DMS 273 (cell line): ENCODE data around the gene SLC30A7.
"Not testable (repeated sequence)": the region's sequence is repeated elsewhere in the genome, so short reads cannot be mapped to it uniquely, and the experiment has no call there.

ENCODE experiments used
- DNase-seq: peaks from one replicate; lab custom pipeline; 2025; ENCODE audit not compliant: unreplicated experiment; lab: John Stamatoyannopoulos, UW

The SLC30A7 gene, protein sequence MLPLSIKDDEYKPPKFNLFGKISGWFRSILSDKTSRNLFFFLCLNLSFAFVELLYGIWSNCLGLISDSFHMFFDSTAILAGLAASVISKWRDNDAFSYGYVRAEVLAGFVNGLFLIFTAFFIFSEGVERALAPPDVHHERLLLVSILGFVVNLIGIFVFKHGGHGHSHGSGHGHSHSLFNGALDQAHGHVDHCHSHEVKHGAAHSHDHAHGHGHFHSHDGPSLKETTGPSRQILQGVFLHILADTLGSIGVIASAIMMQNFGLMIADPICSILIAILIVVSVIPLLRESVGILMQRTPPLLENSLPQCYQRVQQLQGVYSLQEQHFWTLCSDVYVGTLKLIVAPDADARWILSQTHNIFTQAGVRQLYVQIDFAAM

DNA sequence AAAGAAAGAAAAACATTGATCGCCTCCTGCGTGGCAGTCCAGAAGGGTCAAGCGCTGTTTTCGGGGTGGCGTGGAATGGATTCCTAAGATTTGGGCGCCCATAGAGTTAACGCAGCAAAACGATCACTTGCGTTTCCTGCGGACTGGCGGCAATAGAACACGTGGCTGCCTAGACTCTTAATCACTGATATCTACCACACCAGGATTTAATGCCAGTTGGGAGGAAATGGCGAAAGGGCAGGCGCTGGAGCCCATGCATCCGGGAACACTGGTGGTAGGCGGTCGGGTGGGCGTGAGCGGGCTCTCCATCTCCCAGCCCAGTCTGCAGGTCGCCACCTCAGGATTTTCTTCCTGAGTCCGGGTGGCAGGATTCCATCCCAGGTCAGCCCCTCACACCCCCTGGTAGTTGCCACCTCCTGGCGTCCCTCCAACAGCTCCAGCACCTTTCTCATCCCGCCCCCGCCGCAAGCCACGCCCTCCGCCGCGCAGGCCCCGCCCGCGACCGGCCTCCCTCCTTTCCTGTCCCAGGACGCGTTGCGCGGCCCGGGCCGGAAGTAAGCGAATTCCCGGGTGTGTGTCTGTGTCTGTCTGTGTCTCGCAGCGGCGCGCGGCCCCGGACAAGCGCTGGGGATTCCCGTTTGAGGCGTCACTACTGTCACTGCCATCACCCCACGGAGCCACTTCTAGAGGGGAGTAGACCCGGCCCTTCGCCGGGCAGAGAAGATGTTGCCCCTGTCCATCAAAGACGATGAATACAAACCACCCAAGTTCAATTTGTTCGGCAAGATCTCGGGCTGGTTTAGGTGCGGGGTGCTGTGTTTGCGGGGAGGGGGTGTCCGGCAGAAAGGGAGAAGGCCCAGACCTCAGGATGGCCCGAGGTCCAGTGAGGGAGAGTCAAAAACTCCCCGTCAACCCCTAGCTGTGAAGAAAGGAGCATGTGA is at the start of gene SLC30A7:
Gene SLC30A7, plus strand, starts transcription at position 551 of the 941 bp plus-strand sequence. Its CDS starts 173 bp downstream, at position 724.
- peak; percentile 97 for DNase-seq

DNA sequence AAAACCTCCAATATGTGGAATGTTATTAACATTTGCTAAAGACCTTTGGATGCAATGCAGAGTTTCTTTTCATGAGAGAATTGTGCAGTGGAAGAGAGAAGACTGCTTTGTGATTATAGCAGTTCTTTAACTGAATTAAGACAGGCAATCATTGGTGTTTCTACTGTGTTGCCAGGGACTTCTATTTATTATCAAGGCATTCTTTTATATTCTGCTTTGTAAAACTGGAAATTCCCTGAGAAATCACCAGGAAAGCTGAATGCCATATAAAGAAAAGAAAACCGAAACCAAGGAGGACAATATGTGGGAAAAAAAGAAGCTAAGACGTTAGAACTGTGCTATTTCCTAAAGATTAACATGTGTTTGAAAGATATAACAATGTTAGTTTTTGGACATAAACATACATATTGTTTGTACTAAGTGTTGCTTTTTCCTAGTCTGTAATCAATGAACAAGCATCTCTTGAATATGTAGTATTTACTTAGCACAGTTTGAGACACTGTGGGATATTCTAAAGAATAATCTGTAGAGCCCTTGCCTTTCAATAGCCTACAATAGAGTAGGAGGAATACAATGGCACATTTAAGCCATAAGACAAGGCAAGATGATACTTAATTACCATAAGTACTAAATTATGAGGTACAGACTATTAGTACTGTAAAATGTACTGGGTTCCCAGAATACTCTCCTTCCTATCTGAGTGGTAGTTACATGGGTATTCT is 48.4 kb upstream of the SLC30A7 start:
- no peak for DNase-seq

DNA sequence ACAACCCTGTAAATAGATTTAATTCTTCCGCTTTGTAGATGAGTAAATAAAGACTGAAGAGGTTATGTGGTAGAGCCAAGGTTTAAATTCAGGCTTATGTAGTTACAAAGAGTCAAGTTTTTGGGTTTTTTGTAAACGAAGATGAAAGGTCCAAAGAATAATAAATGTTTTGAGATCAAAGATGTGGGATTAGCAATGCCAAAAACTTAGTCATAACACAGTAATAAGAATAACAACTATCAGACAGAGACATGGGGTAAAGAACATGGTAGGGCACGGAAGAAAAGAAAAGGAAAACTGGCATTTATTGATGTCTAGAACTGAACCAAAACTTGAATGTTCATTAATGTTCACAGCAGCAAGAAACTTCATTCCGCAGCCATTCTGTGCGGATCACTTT is 44.2 kb upstream of the SLC30A7 start:
- DNase-seq: no peak

DNA sequence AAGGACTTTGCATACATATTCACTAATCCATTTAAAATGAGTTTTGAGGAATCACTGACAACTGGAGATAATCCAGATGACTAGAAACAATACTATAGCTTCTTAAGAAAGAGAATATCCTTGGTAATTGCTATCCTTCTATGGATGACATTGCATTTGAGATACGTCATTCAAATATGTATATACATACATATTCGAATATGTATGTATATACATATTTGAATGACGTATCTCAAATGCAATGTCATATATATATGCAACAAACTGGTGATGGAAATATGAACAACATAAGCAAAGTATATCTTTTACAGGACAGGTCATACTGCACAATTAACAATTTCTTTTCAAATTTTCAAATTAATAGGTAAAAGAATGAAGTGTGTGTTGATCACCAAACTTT is 42.9 kb upstream of the SLC30A7 start:
- no peak for DNase-seq

DNA sequence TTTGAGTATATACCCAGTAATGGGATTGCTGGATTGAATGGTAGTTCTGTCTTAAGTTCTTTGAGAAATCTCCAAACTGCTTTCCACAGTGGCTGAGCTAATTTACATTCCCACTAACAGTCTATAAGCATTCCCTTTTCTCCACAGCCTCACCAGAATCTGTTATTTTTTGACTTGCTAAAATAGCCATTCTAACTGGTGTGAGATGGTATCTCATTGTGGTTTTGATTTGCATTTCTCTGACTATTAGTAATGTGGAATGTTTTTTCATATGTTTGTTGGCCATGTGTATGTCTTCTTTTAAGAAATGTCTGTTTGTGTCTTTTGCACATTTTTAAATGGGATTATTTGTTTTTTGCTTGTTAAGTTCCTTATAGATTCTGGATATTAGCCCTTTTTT is 40.8 kb upstream of the SLC30A7 start:
- not testable (repeated sequence) for DNase-seq

DNA sequence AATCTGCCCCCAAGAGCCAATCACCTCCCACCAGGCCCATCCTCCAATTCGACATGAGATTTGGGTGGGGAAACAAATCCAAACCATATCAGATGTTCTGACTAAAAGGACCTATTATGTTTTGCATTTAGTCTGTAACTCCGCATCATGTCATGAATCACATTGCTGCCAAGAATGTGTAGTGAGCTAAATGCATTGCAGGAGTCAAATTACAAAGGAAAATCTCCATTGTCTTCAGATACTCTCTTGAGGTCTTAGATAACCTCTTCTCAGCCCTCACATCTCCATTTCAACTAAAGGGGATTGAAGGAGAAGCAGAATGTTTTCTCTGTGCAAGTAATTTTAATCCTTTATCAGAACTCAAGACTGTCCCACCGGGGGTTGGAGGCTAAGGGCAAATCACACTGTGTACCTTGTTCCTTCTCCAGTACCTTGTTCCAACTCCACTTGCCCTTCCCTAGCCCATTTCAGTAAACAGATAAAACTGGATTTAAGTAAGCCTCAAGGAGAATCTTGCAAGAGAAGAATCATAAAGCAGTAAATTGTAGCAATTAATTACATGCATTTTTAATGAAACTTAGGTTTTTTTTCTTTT is 35.4 kb upstream of the SLC30A7 start:
- peak; percentile 24 for DNase-seq

DNA sequence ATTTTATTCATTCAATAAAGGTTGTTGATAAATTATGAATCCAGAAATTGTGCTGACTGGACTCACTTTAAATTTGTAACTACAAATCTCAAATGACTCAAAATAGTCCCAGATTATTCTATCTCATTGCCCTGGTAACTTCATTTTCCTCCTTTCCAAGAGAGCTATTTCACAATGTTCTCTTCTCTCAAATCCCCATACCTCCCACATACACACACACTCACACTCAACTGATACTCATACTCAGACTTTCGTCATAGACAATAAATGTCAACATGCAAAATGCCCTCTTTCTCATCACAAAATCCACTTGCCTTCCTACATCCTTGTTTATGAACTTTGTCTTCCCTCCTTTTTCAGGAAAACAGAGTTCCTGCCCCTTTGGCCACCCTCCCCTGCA is 34.5 kb upstream of the SLC30A7 start:
- no peak for DNase-seq

DNA sequence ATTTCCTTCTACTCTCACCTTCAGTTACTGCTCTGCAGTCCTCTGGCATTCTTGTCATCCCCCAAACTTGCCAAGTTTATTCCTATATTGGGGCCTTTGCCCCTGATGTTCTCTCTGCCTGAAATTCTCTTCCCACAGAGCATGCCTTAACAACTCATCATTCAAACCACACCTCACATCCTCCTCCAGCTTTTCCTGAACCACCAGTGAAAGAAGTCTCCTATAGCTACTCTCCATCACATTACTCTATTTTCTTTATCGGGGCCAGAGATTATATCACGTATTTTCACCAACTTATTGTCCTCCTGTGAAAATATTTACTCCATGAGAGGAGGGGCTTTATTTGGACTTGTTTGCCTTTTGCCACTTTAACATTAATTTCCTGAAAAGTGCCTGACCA is 33.3 kb upstream of the SLC30A7 start:
- no peak for DNase-seq

DNA sequence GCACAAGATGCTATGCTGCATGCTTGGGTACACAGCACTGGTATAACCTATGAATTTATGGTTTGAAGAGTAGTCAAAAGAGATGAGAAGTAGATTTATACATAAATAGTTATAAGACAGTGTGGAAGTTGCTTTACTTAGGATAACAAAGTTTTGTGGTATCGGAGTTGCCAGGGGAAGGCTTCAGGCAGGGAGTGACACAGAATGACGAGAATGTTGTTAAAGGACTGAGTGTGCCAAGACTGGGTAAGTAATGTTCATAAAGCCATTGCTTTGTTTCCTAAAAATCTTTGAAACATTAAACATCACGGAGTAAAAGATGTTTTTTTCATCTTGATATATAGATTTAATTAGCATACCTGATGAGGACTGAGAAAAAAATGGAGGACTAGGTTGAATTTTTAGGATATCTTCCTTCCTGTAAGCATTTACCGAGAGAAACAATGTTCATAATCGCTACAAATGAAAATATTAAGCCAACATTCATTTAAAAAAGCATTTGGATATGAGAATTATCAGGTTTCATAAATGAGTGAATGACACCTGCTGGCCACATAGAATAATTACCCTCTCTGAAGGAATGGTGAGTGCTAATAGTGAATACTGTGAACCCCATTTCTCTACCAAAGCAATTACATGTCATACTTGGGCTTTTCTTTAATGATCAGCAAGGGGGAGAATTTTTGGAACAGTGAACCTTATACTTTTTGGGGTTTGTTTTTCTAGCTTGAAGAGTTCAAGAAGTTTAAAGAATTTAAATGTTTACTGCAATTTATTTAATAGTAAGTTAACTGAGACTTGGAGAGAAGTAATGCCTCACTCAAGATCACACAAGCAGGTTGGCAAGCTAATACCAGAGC is 29.6 kb upstream of the SLC30A7 start:
- peak; percentile 52 for DNase-seq

DNA sequence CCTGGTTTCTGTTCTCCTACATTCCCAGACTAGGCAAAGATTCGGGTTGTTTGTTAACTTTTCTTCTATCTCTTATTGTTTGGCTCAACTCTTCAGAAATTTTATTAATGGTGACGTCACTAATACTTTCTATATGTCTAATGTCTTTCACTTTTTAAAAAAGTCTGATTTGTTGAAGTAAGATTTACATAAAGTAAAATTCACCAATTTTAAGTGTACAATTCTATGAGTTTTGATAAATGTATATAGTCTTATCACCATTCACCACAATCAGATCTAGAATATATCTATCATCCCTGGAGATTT is 29.0 kb upstream of the SLC30A7 start:
- DNase-seq: no peak

DNA sequence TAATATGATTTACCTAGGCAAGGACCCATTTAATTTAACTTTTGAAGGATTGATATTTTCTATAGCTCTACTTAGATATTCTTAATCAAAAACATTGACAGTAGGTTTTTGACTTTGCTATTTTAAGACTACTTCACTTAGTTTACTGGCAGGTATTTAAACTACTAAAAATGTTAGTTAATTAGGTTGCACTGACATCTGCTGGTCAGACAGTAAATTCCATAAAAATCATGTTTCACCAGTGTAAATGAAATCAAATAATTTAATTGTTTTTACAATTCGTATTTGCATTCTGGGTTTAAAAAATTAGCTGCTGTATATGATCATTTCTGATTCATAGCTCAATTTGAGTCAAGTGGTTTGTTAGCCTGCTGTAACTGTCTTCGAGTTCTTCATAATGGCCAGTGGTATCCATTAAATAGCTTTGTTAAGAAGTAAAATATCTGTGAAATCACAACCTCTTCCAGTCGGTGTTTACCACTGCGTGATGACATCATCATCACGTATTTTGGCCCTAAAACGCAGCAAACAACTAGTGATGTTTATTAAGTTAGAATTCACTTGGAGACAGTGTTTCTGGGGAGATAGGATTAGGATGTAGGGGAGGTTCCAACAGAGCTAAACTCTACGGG is 27.4 kb upstream of the SLC30A7 start:
- peak; percentile 61 for DNase-seq

DNA sequence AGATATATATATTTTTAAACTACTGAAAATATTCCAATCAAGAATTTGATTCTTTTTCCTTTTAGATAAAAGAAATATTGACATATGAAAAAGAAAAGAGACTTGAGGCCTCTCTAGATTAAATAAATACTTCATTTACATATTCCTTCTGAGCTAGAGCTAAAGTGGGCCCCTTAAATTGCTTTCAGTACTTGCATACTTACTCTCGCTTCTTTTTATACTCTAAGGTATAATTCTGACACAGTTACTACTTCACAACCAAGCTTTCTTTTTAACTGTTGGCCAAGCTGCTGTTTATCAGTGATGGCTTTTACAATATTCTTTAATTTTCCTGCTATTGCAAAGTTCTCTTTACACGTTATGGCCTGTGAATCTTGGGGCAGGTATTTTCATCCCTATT is 25.9 kb upstream of the SLC30A7 start:
- no peak for DNase-seq

DNA sequence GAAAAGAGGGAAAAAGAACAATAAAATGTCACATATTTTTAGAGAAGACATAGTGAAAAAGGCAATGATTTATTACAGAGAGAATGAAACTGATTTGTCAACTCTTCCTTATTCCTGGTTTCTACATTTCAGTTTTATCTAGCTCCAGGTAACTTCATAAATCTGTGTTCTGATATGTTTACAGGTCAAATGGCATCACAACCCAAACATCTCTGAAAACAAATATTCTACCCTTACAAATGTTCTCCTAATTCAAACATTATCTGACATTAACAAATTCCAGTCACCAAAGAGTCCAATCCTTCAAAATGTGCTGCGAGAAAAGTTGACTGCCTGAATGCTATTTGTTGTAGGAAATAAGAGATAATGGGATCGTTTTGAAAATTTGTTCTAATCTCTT is 21.5 kb upstream of the SLC30A7 start:
- no peak for DNase-seq

DNA sequence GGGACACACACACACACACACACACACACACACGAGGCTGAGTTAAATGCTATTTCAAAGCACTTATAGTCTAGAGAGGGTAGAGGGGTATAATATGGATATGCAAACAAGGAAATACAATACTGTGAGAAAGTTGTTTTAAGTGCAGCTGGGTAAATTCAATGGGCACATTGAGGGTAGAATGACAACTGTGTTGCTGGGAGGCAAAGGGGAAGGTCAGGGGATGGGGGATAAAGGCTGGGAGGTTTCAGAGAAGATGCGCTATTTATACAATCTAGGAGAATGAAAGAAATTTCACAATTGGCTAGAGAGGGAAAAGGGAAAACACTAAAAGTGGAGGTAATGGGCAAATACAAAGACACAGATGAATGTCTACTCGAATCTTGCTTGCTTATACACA is 20.7 kb upstream of the SLC30A7 start:
- DNase-seq: no peak

DNA sequence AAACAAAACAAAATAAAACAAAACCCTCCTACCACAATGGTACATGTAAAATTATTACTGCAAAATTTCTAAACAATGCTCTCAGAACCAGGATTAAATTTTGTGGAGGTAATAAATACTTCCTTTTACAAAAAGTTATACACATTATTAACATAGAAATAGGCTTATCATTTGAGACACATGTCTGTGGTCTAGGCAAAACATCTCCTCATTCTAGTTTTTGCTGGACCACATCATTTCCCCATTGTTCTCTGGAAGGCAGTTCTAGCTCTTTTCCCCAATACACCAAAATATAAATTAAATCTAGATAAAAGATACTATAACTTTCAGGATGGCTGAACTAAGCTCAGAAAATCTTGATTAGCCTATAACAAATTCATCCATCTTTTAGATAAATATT is 19.6 kb upstream of the SLC30A7 start:
- no peak for DNase-seq

DNA sequence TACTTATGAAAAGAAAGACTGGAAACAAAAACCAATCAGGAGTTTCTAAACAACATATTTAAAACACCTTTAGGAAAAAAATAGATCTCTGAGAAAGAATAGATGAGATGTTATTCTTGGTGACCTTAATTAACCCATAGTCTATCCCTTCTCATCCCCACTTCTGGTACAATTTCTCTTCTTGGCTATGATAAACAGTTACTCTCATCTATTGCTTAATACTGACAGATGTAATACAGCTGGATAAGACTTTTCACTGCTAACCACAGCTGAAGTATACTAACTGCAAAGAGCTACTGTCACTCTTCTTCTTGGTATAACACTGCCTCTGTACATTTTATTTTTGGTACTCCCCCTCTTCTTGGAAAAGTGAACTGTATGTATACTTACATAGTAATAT is 16.5 kb upstream of the SLC30A7 start:
- DNase-seq: no peak

DNA sequence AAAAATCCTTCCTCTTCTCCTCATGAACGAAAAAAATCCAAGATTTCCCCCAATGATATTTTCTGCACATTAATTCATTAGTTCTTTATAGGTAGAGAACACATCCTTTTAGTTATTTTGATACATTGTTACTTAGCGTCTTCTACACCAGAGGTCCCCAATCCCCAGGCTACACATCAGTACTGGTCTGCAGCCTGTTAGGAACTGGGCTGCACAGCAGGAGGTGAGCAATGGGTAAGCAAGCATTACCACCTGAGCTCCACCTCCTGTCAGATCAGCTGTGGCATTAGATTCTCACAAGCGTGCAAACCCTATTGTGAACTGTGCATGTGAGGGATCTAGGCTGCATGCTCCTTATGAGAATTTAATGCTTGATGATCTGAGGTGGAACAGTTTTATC is 14.2 kb upstream of the SLC30A7 start:
- no peak for DNase-seq

DNA sequence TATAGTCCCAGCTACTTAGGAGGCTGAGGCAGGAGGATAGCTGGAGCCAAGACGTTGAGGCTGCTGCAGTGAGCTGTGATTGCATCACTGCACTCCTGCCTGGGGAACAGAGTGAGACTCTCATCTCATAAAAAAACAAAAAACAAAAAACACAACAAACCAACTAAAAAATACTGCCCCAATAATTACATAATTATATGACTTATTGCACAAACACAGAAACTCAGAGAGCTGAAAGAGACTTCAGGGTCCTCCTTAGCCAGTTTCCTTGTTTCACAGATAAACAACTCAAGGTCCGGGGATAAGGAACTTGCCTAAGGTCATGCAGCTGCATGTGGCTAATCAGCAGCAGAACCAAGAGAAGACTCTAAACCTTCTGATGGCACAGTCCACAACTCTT is 13.2 kb upstream of the SLC30A7 start:
- DNase-seq: no peak

DNA sequence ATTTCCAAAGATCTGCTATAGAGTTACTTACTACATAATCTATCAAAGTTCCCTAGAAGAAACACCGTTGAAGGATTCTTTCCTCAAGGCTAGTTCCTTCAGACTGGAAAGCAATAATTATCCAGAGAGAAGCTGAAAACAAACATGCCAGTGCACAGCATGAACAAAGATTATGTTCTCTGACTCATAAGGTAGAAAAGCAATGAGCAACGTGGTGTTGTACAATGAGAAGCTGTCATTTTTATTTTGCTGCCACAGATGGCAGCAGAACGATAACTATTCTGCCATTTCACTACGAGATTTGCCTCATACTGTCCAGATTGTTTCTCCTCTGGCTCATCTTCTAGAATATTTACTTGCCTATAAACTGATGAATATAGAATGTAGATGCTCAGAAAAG is 11.9 kb upstream of the SLC30A7 start:
- peak; percentile 24 for DNase-seq

DNA sequence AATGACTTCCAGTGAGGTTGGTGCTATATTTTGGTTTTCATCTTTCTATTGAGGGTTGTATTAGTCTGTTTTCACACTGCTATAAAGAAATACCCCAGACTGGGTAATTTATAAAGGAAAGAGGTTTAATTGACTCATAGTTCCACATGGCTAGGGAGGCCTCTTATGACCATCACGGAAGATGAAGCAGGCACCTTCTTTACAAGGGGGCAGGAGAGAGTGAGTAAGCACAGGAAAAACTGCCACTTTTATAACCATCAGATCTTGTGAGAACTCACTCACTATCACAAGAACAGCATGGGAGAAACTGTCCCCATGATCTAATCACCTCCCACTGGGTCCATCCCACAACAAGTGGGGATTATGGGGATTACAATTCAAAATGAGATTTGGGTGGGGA is 6.9 kb upstream of the SLC30A7 start:
- not testable (repeated sequence) for DNase-seq
